TTC549 (cell line): ENCODE data around the gene NPPB.

ENCODE experiments used
- FAIRE-seq: peaks from 2 replicates; lab custom pipeline; 2012; peaks lifted over from hg19 to GRCh38; lab: Jason Lieb, UNC

Gene NPPB

GRCh38 chr1:11856698-11857097 is 2.0 kb downstream of the NPPB start:
- FAIRE-seq = no peak

GRCh38 chr1:11855430-11855829 is 3.3 kb downstream of the NPPB start:
- no peak for FAIRE-seq

GRCh38 chr1:11854519-11854918 is 4.2 kb downstream of the NPPB start:
- FAIRE-seq = no peak

- no peak for FAIRE-seq
Measured at GRCh38 chr1:11851180-11851579, 7.6 kb downstream of the NPPB start.

GRCh38 chr1:11850156-11850555 is 8.6 kb downstream of the NPPB start:
- FAIRE-seq = no peak

GRCh38 chr1:11848373-11848700 is 10.4 kb downstream of the NPPB start:
- no peak for FAIRE-seq

GRCh38 chr1:11847667-11848372 is 10.9 kb downstream of the NPPB start, which contains the start of gene NPPA:
Gene NPPA (minus strand): TSS chr1:11847783. CDS start chr1:11847684, 99 bp downstream.
- FAIRE-seq = no peak

- no peak for FAIRE-seq
Measured at GRCh38 chr1:11845641-11846335, 13.0 kb downstream of the NPPB start.

- FAIRE-seq = no peak
Measured at GRCh38 chr1:11842154-11843041, 16.3 kb downstream of the NPPB start.

- no peak for FAIRE-seq
Measured at GRCh38 chr1:11841245-11842153, 17.2 kb downstream of the NPPB start.

GRCh38 chr1:11839727-11840705 is 18.7 kb downstream of the NPPB start:
- no peak for FAIRE-seq

- no peak for FAIRE-seq
Measured at GRCh38 chr1:11838349-11839272, 20.1 kb downstream of the NPPB start.

GRCh38 chr1:11837767-11838348 is 20.9 kb downstream of the NPPB start:
- FAIRE-seq = no peak

- no peak for FAIRE-seq
Measured at GRCh38 chr1:11836955-11837766, 21.6 kb downstream of the NPPB start.

GRCh38 chr1:11835441-11836225 is 23.1 kb downstream of the NPPB start:
- no peak for FAIRE-seq

GRCh38 chr1:11833900-11834299 is 24.8 kb downstream of the NPPB start:
- no peak for FAIRE-seq

GRCh38 chr1:11833497-11833896 is 25.2 kb downstream of the NPPB start:
- FAIRE-seq = no peak
